ENCODE results near the gene PLCB2.

- TF ChIP-seq CTCF (IDR thresholded peaks at IDR 0.05) (no peak), POLR2A (IDR thresholded peaks at IDR 0.05) (no peak)
These were observed 20.4 kb upstream of the PLCB2 start for GRCh38 chr15:40328176-40328575.

Data from lower leg skin (tissue), 3 donors.